Adrenal gland (tissue), 5 donors: ENCODE data around the gene KIF25.

ENCODE experiments used
- POLR2A ChIP-seq, 2 donors: fragments of 450-650 bp; IDR thresholded peaks; one replicate each; pipeline ENCODE4 v1.6.1; 2017; ENCODE audit warnings: antibody characterized with exemption in 2 of 2, mild to moderate bottlenecking in 2 of 2, moderate library complexity in 1 of 2
- TF ChIP-seq, protein P1 (sequence below), 6 experiments: fragments of 450-650 bp in 4 of 6; fragments of 200-600 bp in 2 of 6; sonication (generic) in 1 of 6; IDR thresholded peaks; 1 replicate in 5 of 6; 2 replicates in 1 of 6; pipeline versions ENCODE4 v1.5.1 to v1.8.0; 2016 to 2021; ENCODE audit warnings: antibody characterized with exemption in 6 of 6, mild to moderate bottlenecking in 2 of 6, moderate library complexity in 1 of 6
- donor health status: DM: no; HTN: no; CAD: no.

DNA sequence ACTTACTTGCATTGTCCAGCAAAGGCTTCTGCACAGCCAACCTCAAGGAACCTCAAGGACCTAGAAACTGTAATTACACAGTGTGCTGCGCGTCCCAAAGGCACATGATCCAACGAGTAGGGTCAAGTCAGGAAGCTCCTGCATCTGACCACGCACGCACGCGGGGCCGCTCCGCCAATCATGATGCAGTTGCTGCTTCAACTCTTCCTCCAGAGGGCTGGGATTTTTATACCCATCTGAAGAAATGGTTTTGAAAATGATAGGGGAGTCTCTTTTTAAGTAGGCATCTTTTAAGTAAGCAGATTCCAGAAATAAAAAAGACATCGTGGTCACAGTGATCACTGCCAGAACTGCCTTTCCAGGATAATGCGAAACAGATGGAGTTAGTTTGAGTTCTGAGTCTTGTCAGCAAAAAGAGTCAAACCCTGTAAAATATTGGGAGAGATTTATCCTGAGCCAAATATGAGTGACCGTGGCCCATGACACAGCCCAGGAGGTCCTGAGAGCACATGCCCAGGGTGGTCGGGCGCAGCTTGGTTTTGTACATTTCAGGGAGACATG lies 34.0 kb downstream of the KIF25 start:
- TF ChIP-seq, protein P1, sequence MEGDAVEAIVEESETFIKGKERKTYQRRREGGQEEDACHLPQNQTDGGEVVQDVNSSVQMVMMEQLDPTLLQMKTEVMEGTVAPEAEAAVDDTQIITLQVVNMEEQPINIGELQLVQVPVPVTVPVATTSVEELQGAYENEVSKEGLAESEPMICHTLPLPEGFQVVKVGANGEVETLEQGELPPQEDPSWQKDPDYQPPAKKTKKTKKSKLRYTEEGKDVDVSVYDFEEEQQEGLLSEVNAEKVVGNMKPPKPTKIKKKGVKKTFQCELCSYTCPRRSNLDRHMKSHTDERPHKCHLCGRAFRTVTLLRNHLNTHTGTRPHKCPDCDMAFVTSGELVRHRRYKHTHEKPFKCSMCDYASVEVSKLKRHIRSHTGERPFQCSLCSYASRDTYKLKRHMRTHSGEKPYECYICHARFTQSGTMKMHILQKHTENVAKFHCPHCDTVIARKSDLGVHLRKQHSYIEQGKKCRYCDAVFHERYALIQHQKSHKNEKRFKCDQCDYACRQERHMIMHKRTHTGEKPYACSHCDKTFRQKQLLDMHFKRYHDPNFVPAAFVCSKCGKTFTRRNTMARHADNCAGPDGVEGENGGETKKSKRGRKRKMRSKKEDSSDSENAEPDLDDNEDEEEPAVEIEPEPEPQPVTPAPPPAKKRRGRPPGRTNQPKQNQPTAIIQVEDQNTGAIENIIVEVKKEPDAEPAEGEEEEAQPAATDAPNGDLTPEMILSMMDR (IDR thresholded peaks at IDR 0.05): no peak
- TF ChIP-seq POLR2A (IDR thresholded peaks at IDR 0.05): no peak
